HL-60/S4 treated with retinoic acid at 250 ng/mL for 4 days and 3 days (cell line): ENCODE results near the gene HECW1.
"Not testable (repeated sequence)": the region's sequence is repeated elsewhere in the genome, so short reads cannot be mapped to it uniquely, and the experiment has no call there.

Source experiments
- in situ Hi-C: fragments of 300-500 bp; cut with MboI; formaldehyde crosslinking; loops from 2 replicates; pipeline ENCODE4 v1.7.0; 2022; ENCODE audit warnings: low sequenced_read_pairs

The HECW1 gene

GRCh38 chr7:43345696-43346095, 233.2 kb downstream of the HECW1 start:
- in situ Hi-C loops = not testable (repeated sequence)

GRCh38 chr7:43351683-43352082, 239.2 kb downstream of the HECW1 start:
- in situ Hi-C loops = no loop called here

- in situ Hi-C loops = no loop called here
Measured at GRCh38 chr7:43353902-43354301, 241.5 kb downstream of the HECW1 start.

- in situ Hi-C loops = no loop called here
Measured at GRCh38 chr7:43362652-43363034, 250.2 kb downstream of the HECW1 start.

- in situ Hi-C loops = no loop called here
Measured at GRCh38 chr7:43363035-43363791, 250.8 kb downstream of the HECW1 start.

- in situ Hi-C loops = no loop called here
Measured at GRCh38 chr7:43364391-43364790, 251.9 kb downstream of the HECW1 start.

- in situ Hi-C loops = no loop called here
Measured at GRCh38 chr7:43372676-43373355, 260.4 kb downstream of the HECW1 start.

- in situ Hi-C loops = no loop called here
Measured at GRCh38 chr7:43377196-43377960, 264.9 kb downstream of the HECW1 start.

GRCh38 chr7:43379210-43379609, 266.8 kb downstream of the HECW1 start:
- in situ Hi-C loops = no loop called here

- in situ Hi-C loops = no loop called here
Measured at GRCh38 chr7:43384616-43385308, 272.3 kb downstream of the HECW1 start.

GRCh38 chr7:43385309-43385680, 272.8 kb downstream of the HECW1 start:
- in situ Hi-C loops = no loop called here

GRCh38 chr7:43385856-43386255, 273.4 kb downstream of the HECW1 start:
- in situ Hi-C loops = no loop called here

GRCh38 chr7:43387932-43388331, 275.5 kb downstream of the HECW1 start:
- in situ Hi-C loops = no loop called here

- in situ Hi-C loops = no loop called here
Measured at GRCh38 chr7:43390576-43390975, 278.1 kb downstream of the HECW1 start.

- in situ Hi-C loops = no loop called here
Measured at GRCh38 chr7:43391518-43391917, 279.1 kb downstream of the HECW1 start.

- in situ Hi-C loops = no loop called here
Measured at GRCh38 chr7:43392638-43393330, 280.3 kb downstream of the HECW1 start.

- in situ Hi-C loops = no loop called here
Measured at GRCh38 chr7:43394441-43395130, 282.1 kb downstream of the HECW1 start.

GRCh38 chr7:43395351-43395750, 282.9 kb downstream of the HECW1 start:
- in situ Hi-C loops = no loop called here

GRCh38 chr7:43396187-43396740, 283.8 kb downstream of the HECW1 start:
- in situ Hi-C loops = no loop called here

GRCh38 chr7:43398831-43399230, 286.4 kb downstream of the HECW1 start:
- in situ Hi-C loops = no loop called here
